H9 (cell line): ENCODE results near the gene HNRNPK. TPM values are rescaled to one million over a fixed set of nuclear protein-coding genes. Genes with fewer than 3 reads are reported as not detected.
"Not testable (repeated sequence)": the region's sequence is repeated elsewhere in the genome, so short reads cannot be mapped to it uniquely, and the experiment has no call there.

ENCODE experiments used
- DNase-seq: peaks from one replicate; pipeline ENCODE4 v3.0.0-alpha.2; 2017
- H2AFZ ChIP-seq: one replicate; pipeline ENCODE4 v1.6.1; 2013; ENCODE audit warnings: mild to moderate bottlenecking, low read length, control low read depth, moderate library complexity
- H2AK5ac ChIP-seq: 2 replicates; pipeline ENCODE4 v1.6.1; 2013; ENCODE audit warnings: low read length, control low read depth, mixed read lengths; ENCODE audit not compliant: insufficient read length
- H2BK120ac ChIP-seq: one replicate; pipeline ENCODE4 v1.6.1; 2013; ENCODE audit warnings: low read depth, mild to moderate bottlenecking, low read length, control low read depth, inconsistent platforms; ENCODE audit not compliant: poor library complexity, severe bottlenecking
- H2BK12ac ChIP-seq: 2 replicates; pipeline ENCODE4 v1.6.1; 2013; ENCODE audit warnings: low read length, control low read depth, mixed read lengths, low read depth; ENCODE audit not compliant: insufficient read length
- H2BK15ac ChIP-seq: 2 replicates; pipeline ENCODE4 v1.6.1; 2013; ENCODE audit warnings: low read depth, low read length, control low read depth
- H2BK20ac ChIP-seq: one replicate; pipeline ENCODE4 v1.6.1; 2013; ENCODE audit warnings: low read depth, mild to moderate bottlenecking, low read length, control low read depth, inconsistent platforms; ENCODE audit not compliant: poor library complexity, severe bottlenecking
- H2BK5ac ChIP-seq: 2 replicates; pipeline ENCODE4 v1.6.1; 2013; ENCODE audit warnings: low read length, control low read depth, mixed read lengths; ENCODE audit not compliant: insufficient read length
- H3K14ac ChIP-seq: 2 replicates; pipeline ENCODE4 v1.6.1; 2013; ENCODE audit warnings: low read length, control low read depth; ENCODE audit not compliant: insufficient read depth
- H3K18ac ChIP-seq: 2 replicates; pipeline ENCODE4 v1.6.1; 2013; ENCODE audit warnings: low read depth, mild to moderate bottlenecking, mixed read lengths, low read length, control low read depth; ENCODE audit not compliant: insufficient read length
- H3K23ac ChIP-seq: 2 replicates; pipeline ENCODE4 v1.6.1; 2013; ENCODE audit warnings: low read length, control low read depth, mixed read lengths, low read depth; ENCODE audit not compliant: insufficient read length
- H3K23me2 ChIP-seq: 2 replicates; pipeline ENCODE4 v1.6.1; 2013; ENCODE audit warnings: low read depth, mild to moderate bottlenecking, mixed read lengths, low read length, control low read depth; ENCODE audit not compliant: insufficient read length, poor library complexity, severe bottlenecking
- H3K27ac ChIP-seq: 2 replicates; pipeline ENCODE4 v1.5.1; 2013; ENCODE audit warnings: low read length, control low read depth, mixed read lengths, low read depth; ENCODE audit not compliant: insufficient read length
- H3K27me3 ChIP-seq: 2 replicates; pipeline ENCODE4 v1.6.1; 2013; ENCODE audit warnings: low read length, control low read depth, inconsistent platforms; ENCODE audit not compliant: insufficient read depth
- H3K4ac ChIP-seq: 2 replicates; pipeline ENCODE4 v1.6.1; 2013; ENCODE audit warnings: low read depth, mild to moderate bottlenecking, control low read depth, inconsistent platforms, low read length, moderate library complexity
- H3K4me1 ChIP-seq: 2 replicates; pipeline ENCODE4 v1.6.1; 2013; ENCODE audit warnings: low read length, control low read depth, inconsistent platforms; ENCODE audit not compliant: insufficient read depth
- H3K4me2 ChIP-seq: 2 replicates; pipeline ENCODE4 v1.6.1; 2013; ENCODE audit warnings: low read length, control low read depth, mixed read lengths; ENCODE audit not compliant: insufficient read length, insufficient read depth
- H3K56ac ChIP-seq: 2 replicates; pipeline ENCODE4 v1.6.1; 2013; ENCODE audit warnings: low read depth, mild to moderate bottlenecking, mixed read lengths, low read length, control low read depth; ENCODE audit not compliant: insufficient read length
- H3K79me1 ChIP-seq: 2 replicates; pipeline ENCODE4 v1.6.1; 2013; ENCODE audit warnings: low read depth, mild to moderate bottlenecking, moderate library complexity, low read length, control low read depth, inconsistent platforms; ENCODE audit not compliant: insufficient read depth, poor library complexity, severe bottlenecking
- H3K79me2 ChIP-seq: 2 replicates; pipeline ENCODE4 v1.6.1; 2013; ENCODE audit warnings: low read length, control low read depth, inconsistent platforms; ENCODE audit not compliant: insufficient read depth
- H3K9ac ChIP-seq: 2 replicates; pipeline ENCODE4 v1.6.1; 2013; ENCODE audit warnings: low read length, control low read depth, mixed read lengths; ENCODE audit not compliant: insufficient read length; ENCODE audit errors: extremely low read depth
- H3K9me3 ChIP-seq: one replicate; pipeline ENCODE4 v1.6.1; 2013; ENCODE audit warnings: low read depth, low read length, inconsistent platforms; ENCODE audit not compliant: control insufficient read depth
- H3T11ph ChIP-seq: one replicate; pipeline ENCODE4 v1.6.1; 2013; ENCODE audit warnings: mild to moderate bottlenecking, low read length, control low read depth, inconsistent platforms
- H4K20me1 ChIP-seq: one replicate; pipeline ENCODE4 v1.6.1; 2013; ENCODE audit not compliant: control insufficient read depth, insufficient read length, insufficient read depth
- H4K5ac ChIP-seq: 2 replicates; pipeline ENCODE4 v1.6.1; 2013; ENCODE audit warnings: low read depth, mild to moderate bottlenecking, mixed read lengths, low read length, control low read depth; ENCODE audit not compliant: insufficient read length
- H4K8ac ChIP-seq: replicated peaks from 2 replicates; pipeline ENCODE4 v1.6.1; 2013; ENCODE audit warnings: low read length, control low read depth, mixed read lengths, low read depth; ENCODE audit not compliant: insufficient read length
- H4K91ac ChIP-seq: 2 replicates; pipeline ENCODE4 v1.6.1; 2013; ENCODE audit warnings: low read depth, mild to moderate bottlenecking, moderate library complexity, mixed read lengths, low read length, control low read depth; ENCODE audit not compliant: insufficient read length
- H3K27ac Mint-ChIP-seq, 3 experiments: 2 replicates in 2 of 3; 3 replicates in 1 of 3; pipeline ENCODE4 v1.8.0; 2020 to 2021; ENCODE audit warnings: mixed read lengths in 3 of 3, mild to moderate bottlenecking in 1 of 3, moderate library complexity in 1 of 3
- H3K27me3 Mint-ChIP-seq: 2 replicates; pipeline ENCODE4 v1.8.0; 2021; ENCODE audit warnings: low read depth, mild to moderate bottlenecking, moderate library complexity, mixed read lengths
- H3K36me3 Mint-ChIP-seq, 3 experiments: 2 replicates in 2 of 3; 3 replicates in 1 of 3; pipeline ENCODE4 v1.8.0; 2020 to 2021; ENCODE audit warnings: low read depth in 3 of 3, mixed read lengths in 3 of 3; ENCODE audit not compliant: insufficient read depth in 1 of 3
- H3K4me1 Mint-ChIP-seq, 2 experiments: 2 replicates each; pipeline ENCODE4 v1.8.0; 2020; ENCODE audit warnings: mixed read lengths in 2 of 2
- H3K4me3 Mint-ChIP-seq, 2 experiments: 2 replicates in 1 of 2; 3 replicates in 1 of 2; pipeline ENCODE4 v1.8.0; 2020 to 2021; ENCODE audit warnings: mild to moderate bottlenecking in 2 of 2, mixed read lengths in 2 of 2, moderate library complexity in 1 of 2
- H3K9me3 Mint-ChIP-seq, 2 experiments: 2 replicates in 1 of 2; 3 replicates in 1 of 2; pipeline ENCODE4 v1.8.0; 2020; ENCODE audit warnings: mild to moderate bottlenecking in 2 of 2, mixed read lengths in 2 of 2, moderate library complexity in 1 of 2
- CTCF ChIP-seq: fragments of 200-600 bp; sonication (generic); conservative IDR thresholded peaks from 3 replicates; pipeline ENCODE4 v1.8.0; 2021; ENCODE audit warnings: antibody characterized with exemption, mild to moderate bottlenecking
- WGBS: extraction: QIAGEN DNeasy Blood & Tissue Kit; methylation state at CpG from one replicate; pipeline ENCODE4 v1.1.7; 2013; ENCODE audit warnings: missing lambda C conversion rate, low lambda C conversion rate, mixed read lengths; ENCODE audit not compliant: insufficient read length; ENCODE audit errors: extremely low coverage; 5-methylcytosine and 5-hydroxymethylcytosine counted together
- total RNA-seq: library from RNA; stranded (reverse); gene quantifications from 2 replicates; pipeline ENCODE4 v1.2.1, GENCODE V29; 2021

HNRNPK gene
- total RNA-seq, 1 experiment from 2014 or later, result 790 TPM

GRCh38 chr9:83956086-83956435 lies 24.0 kb downstream of the HNRNPK start:
- Histone ChIP-seq H4K20me1 (no peaks in the 10 kb centered on the region), H4K91ac (no peak overlapping the region), H3K23ac (no peak overlapping the region), H3K9me3 (no peaks in the 10 kb centered on the region), H3K79me1 (no peaks in the 10 kb centered on the region), H3K4ac (no peak overlapping the region), H2BK12ac (no peak overlapping the region), H4K5ac (no peak overlapping the region), H2BK120ac (no peak overlapping the region), H3K9ac (no peak overlapping the region), H2BK15ac (no peak overlapping the region), H2AFZ (no peak overlapping the region), H3K14ac (peak overlapping the region; percentile 84; the same call in 1 of the 2 replicates), H3K4me2 (peak overlapping the region; percentile 42), H2BK5ac (no peak overlapping the region), H3K79me2 (no peaks in the 10 kb centered on the region), H3K18ac (peak overlapping the region; percentile 79), H3K27me3 (no peaks in the 10 kb centered on the region), H3K27ac (no peak overlapping the region), H4K8ac (no peak overlapping the region), H3K4me1 (no peaks in the 10 kb centered on the region; the same call in 1 of the 2 replicates), H2AK5ac (no peak overlapping the region), H3K56ac (no peak overlapping the region), H3K23me2 (peaks cover 7% of the 10 kb centered on the region), H3T11ph (no peak overlapping the region), H2BK20ac (no peak overlapping the region)
- no peaks in the 10 kb centered on the region for H3K9me3 Mint-ChIP-seq
- WGBS, result no CpG with 5 or more reads among the region's 23 CpGs
- peak overlapping the region in 1 of 3 experiments; percentile 80; a peak in 2 of 7 replicates for H3K27ac Mint-ChIP-seq
- H3K27me3 Mint-ChIP-seq, result no peaks in the 10 kb centered on the region
- H3K36me3 Mint-ChIP-seq, result no peaks in the 10 kb centered on the region; a peak in 2 of 7 replicates
- peak overlapping the region; percentile 61 to 78 for H3K4me3 Mint-ChIP-seq
- no peak for TF ChIP-seq CTCF
- no peak for DNase-seq
- peaks cover 2 to 8% of the 10 kb centered on the region in 2 experiments; a peak in 2 of 4 replicates for H3K4me1 Mint-ChIP-seq

GRCh38 chr9:83948096-83948495 lies 31.9 kb downstream of the HNRNPK start:
- H3K9ac ChIP-seq, H4K91ac ChIP-seq, H2BK15ac ChIP-seq, H3K4me2 ChIP-seq, H2BK120ac ChIP-seq, H4K20me1 ChIP-seq, H3K27ac Mint-ChIP-seq, H3K23ac ChIP-seq, H3K27me3 Mint-ChIP-seq, H3K4me1 ChIP-seq, H3K23me2 ChIP-seq, H3K79me1 ChIP-seq, H3K56ac ChIP-seq, H3K27ac ChIP-seq, H2AFZ ChIP-seq, DNase-seq, H3T11ph ChIP-seq, H4K8ac ChIP-seq, H3K18ac ChIP-seq, H2BK12ac ChIP-seq, H2BK20ac ChIP-seq, H3K4me1 Mint-ChIP-seq, H3K9me3 ChIP-seq, H3K27me3 ChIP-seq, H3K4ac ChIP-seq, H2AK5ac ChIP-seq, H4K5ac ChIP-seq, H2BK5ac ChIP-seq, H3K79me2 ChIP-seq, H3K4me3 Mint-ChIP-seq, H3K14ac ChIP-seq: not testable (repeated sequence)
- peaks cover 14 to 20% of the 10 kb centered on the region in 2 experiments for H3K9me3 Mint-ChIP-seq
- peaks cover 12 to 36% (median 35%) of the 10 kb centered on the region in 3 experiments; a peak in 5 of 7 replicates for H3K36me3 Mint-ChIP-seq
- no CpG with 5 or more reads among the region's 39 CpGs for WGBS
